NAMALWA (cell line): Measurements from ENCODE around the gene CFAP47.
"Not testable (repeated sequence)": the region's sequence is repeated elsewhere in the genome, so short reads cannot be mapped to it uniquely, and the experiment has no call there.

Experiments
- DNase-seq: peaks from one replicate; pipeline ENCODE4 v3.0.0-alpha.2; 2015; ENCODE audit warnings: low spot score

Gene CFAP47, protein sequence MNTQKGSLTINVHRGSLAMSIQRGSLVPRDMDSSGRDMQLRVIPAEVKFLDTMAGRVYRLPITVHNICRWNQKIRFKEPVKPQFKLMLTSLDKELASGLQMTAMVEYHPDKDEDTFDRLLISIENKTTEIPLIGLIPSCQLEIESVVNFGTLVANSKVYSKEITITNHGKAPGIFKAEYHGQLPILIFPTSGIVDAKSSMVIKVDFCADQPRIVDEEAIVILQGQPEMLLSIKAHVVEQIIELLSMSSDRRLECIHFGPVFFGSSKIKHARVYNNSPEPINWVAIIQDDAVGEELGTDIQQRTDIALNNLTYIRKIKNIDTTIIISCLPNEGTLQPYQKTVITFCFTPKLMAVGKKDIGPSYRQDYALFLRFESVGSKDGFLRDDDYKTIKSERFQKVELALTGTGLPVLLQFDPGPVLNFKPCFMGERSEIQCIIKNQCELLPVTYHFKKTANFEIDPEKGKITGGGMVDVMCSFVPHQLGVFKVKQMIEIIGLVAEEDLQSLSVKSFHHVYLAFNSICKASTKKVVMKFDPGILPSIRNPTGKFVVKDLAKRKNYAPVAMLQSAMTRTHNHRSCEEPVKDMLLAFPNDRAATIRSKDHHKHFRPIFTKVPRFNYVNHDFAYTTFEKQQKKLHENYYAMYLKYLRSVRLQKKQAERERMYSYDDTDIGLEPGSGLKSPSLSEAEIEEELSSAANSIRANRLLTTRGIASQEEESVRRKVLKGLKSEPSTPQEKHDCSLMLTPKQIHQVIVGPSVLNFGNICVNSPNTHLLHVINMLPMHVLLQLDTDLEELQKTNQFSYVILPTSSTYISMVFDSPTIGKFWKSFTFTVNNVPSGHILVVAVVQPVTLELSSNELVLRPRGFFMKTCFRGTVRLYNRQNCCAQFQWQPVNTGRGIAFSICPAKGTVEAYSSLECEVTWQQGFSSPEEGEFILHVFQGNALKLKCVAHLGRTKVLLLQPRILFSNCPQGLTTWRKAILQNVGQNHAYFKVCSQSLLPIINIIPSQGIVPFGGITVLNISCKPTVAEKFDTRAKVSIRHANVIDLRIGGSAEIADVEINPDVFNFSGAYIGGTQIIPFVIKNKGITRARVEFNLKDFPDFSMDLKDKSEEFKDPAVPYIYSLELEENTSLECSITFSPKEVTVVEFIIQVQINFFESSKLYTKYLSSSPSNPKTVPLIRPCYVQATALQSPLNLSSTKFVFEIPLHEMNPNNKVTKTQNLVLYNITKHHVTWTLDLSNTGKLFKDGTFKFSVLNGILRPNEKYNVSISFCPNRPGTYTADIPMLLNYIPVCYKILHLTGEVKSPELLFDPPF (N-terminal part only)

DNA sequence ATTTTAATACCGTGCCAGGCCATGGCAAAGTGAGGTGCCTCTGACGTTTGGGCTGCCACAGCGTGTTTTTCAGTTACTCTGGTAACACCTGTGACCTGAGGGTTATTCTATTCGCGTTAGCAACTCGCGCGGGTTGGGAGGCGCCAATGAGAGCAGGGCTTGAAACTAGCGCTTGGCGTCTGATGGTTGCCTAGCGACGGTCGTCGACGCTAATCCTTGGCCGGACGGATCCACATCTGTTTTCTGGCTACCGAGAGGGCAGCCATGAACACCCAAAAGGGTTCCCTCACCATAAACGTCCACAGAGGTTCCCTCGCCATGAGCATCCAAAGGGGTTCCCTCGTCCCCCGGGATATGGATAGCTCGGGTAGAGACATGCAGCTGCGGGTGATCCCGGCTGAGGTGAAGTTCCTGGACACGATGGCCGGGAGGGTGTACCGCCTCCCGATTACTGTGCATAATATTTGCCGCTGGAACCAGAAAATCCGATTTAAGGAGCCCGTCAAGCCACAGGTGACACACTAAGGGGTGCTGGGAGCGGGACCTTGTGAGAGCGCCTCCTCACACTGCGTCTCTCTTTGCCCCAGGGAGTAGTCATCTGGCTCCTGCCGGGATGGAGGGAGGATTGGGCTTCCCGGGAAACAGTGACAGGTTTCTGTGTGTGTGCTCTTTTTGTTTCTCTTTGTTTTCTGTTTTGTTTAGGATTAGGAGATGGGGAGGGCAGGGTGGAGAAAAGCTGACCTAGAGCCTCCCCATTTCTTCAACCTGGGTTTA, at the start of gene CFAP47:
Gene CFAP47 (plus strand): TSS at position 199 of the 774 bp plus-strand sequence. CDS start 66 bp downstream, at position 265.
- no peak for DNase-seq

- no peak for DNase-seq
Observed at GRCh38 chrX:35880601-35881000, 38.9 kb upstream of the CFAP47 start.

- no peak for DNase-seq
Observed at GRCh38 chrX:35886135-35886534, 33.4 kb upstream of the CFAP47 start.

- DNase-seq, result peak; percentile 76
Observed at GRCh38 chrX:35890699-35891098, 28.8 kb upstream of the CFAP47 start.

- DNase-seq, result not testable (repeated sequence)
Observed at GRCh38 chrX:35986816-35987215, 67.3 kb downstream of the CFAP47 start.

DNA sequence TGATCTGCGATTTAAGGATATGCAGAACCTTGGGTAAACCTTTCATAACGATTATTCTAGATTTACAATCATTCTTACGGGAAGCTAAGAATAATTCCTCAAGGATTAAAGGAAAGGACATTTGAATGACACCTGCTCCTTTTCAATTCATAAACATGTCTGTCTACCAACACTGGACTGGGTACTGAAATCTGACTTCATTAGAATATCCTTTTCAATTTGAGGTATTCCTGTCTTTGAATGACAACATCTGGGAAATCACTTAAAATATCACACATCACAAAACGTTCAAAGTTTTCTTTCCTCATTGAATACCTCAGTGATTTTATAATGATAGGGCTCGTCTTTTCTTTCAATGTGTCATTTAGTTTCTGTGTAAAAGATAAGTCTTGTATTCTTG, 87.7 kb downstream of the CFAP47 start:
- DNase-seq, result no peak

- no peak for DNase-seq
Observed at GRCh38 chrX:36019125-36019524, 99.6 kb downstream of the CFAP47 start.

DNA sequence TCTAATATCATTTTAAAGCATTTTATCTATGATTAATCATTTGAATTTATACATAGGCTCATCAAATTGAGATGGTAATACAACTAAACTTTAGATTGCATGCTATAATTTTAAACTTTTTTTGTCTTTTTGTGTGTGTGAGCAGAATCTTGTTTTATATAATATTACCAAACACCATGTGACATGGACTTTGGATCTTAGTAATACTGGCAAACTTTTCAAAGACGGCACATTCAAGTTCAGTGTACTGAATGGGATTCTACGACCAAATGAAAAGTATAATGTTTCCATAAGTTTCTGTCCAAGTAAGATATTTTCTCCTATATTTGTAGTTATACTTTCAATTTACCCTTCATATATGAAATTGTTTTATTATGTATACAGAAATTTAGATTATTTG, 116.0 kb downstream of the CFAP47 start:
- no peak for DNase-seq

- DNase-seq, result no peak
Observed at GRCh38 chrX:36062778-36063177, 143.2 kb downstream of the CFAP47 start.

DNA sequence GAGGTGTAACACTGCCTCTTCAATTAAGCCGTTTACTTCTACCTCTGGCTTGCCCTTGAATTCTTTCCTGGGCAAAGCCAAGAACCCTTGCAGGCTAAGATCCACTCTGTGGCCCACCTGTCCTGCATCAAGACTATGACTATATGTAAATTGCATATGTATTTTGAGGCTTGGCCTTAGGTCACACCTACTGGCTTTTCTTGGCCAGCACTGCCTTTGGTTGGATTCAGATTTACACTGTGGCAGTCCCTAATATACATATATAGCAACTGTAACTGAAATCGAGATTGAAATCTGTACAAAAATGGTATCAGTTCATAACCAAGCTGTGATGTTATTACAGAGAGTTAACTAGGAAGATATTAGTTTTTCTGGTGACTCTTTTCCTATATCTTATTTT, 151.5 kb downstream of the CFAP47 start:
- DNase-seq, result no peak

DNA sequence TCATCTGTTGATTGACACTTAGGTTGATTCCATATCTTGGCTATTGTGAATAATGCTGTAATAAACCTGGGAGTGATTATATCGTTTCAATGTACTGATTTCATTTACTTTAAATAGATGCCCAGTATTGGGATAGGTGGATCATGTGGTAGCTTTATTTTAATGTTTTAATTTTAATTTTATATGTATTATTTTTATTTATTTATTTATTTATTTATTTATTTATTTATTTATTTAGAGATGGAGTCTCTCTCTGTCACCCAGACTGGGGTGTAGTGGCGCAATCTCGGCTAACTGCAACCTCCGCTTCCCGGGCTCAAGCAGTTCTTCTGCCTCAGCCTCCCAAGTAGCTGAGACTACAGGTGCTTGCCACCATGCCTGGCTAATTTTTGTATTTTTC, 155.5 kb downstream of the CFAP47 start:
- not testable (repeated sequence) for DNase-seq

DNA sequence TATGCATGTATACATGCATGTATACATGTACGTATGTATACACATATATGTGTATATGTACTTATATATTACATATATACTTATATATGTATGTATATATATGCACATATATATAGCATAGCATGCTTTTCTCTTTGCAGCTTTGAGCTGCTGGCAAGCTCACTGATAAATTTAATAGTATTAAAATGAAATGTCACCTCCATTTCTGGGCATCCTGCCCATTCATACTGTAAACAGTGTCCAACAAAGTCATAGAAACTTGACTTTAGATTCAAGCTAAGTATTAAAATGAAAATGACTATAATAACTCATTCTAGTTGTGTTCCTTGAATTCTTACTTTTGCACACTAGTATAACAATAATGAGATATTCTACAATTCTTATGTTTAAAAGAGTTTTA, 163.7 kb downstream of the CFAP47 start:
- no peak for DNase-seq

GRCh38 chrX:36087366-36087765, 167.8 kb downstream of the CFAP47 start:
- no peak for DNase-seq

DNA sequence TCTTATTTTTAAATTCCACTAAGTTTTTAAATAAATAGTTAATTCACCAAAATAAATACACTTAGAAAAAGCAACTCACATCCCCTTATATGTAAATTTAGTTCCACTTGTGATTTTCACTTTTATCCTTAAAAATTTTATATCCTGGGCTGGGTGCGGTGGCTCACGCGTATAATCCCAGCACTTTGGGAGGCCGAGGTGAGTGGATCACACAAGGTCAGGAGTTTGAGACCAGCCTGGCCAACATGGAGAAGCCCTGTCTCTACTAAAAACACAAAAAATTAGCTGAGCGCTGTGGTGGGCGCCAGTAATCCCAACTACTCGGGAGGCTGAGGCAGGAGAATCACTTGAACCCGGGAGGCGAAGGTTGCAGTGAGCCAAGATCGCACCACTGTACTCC, 169.4 kb downstream of the CFAP47 start:
- DNase-seq, result not testable (repeated sequence)

GRCh38 chrX:36102425-36102824, 182.9 kb downstream of the CFAP47 start:
- DNase-seq, result no peak

GRCh38 chrX:36116222-36116621, 196.7 kb downstream of the CFAP47 start:
- no peak for DNase-seq

DNA sequence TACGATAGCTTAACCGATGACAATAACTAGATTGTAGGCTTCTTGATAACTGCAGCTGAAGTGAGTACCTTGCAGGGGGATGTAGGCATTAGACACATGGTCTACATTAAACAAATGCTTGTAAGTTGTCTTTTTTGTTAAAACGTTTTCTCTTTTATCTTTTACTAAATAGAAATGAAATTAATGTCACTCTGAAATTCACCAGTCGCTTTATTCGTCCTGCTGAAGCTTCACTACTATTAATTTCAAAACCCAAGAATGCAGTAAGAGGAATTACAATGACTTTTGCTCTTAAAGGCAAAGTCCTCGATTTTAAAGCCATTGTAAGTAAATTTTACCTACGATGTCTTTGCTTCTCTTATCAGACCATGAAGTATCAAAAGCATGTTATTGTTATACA, 239.7 kb downstream of the CFAP47 start:
- DNase-seq, result no peak

GRCh38 chrX:36160081-36160480, 240.5 kb downstream of the CFAP47 start:
- DNase-seq, result no peak

- DNase-seq, result no peak
Observed at GRCh38 chrX:36198575-36198974, 279.0 kb downstream of the CFAP47 start.

DNA sequence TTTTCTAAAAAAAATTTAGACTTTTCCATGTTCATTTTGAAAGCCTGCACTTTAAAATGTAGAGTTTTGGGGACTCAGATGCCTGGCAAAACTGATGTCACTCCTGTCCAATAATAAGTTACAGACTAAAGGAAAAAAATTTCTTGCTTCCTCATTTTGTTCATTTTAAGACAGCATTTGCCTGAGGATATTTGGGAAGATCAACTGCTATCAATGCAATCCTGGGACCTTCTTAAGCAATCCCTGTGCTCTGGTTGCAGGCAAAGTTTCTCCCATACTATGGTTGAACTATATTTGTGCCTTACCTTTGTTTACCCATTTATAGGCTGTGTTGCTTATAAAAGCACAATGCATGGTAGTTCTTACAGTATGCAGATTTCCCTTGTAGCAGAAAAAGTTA, 280.4 kb downstream of the CFAP47 start:
- DNase-seq, result no peak

DNA sequence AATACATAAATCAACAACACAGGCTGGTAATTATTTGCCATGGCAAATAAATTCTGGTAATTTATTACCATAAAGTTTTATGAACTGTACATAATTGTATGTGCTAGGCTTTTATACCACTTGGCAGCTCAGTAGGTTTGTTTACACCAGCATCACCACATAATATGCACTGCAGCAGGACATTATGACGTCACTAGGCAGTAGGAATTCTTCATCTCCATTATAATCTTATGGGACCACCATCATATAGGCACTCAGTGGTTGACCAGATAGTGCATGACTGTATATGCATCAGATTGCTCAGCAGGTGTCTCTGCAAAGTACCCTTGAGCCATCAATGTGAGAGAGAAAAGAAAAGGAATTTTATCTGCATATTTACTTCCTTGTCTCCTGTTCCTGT, 295.4 kb downstream of the CFAP47 start:
- DNase-seq, result no peak
